HG02973 (cell line): ENCODE data around the gene MAN1A1.
A peak's percentile ranks its signal among the peaks of the same experiment; 100 is the strongest.

ENCODE experiments used
- ATAC-seq: cut with Tn5 transposase; IDR thresholded peaks from one replicate; pipeline ENCODE4 v1.9.1; 2021; ENCODE audit warnings: moderate library complexity; ENCODE audit not compliant: unreplicated experiment

Gene MAN1A1

DNA sequence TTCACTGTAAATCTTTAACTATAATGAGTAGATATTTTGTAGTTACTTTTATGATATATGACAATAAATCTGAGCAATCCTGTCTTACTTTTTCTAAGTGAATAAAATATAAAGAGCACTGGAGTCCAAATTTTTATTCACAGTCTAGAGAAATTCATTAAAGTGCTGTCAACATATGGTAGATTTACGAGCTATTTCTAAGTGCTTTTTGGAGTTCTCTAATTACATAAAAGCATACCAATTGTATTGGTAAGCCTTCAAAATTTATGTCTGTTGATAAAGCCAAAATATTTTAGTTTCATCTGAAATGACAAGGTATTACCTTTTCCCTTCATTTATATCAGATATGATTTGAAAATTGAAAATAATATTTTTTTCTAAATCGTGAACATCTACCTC is 75.4 kb downstream of the MAN1A1 start:
- no peak for ATAC-seq

- no peak for ATAC-seq
These were observed 76.0 kb downstream of the MAN1A1 start for GRCh38 chr6:119273272-119274196.

DNA sequence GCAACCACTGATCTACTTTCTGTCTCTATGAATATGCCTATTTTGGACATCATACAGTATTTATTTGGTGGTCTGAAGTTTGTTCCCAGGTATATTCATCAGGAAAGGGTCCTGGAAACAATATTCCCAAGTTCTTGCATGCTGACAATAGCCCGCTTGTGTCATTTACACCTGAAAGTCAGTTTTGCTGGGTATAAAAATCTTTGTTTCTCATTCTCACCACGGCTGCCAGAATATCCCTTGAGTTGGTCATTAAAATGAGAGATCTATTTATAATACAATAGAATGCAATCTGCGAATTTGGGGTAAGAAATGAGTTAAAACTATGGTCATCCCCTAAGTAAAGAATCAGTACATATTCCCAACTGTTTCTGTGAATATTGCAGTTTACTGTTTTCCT is 79.0 kb downstream of the MAN1A1 start:
- no peak for ATAC-seq

- ATAC-seq, result no peak
These were observed 80.1 kb downstream of the MAN1A1 start for GRCh38 chr6:119269266-119270103.

GRCh38 chr6:119267126-119267905 is 82.2 kb downstream of the MAN1A1 start:
- no peak for ATAC-seq

GRCh38 chr6:119264854-119265397 is 84.6 kb downstream of the MAN1A1 start:
- ATAC-seq, result no peak

DNA sequence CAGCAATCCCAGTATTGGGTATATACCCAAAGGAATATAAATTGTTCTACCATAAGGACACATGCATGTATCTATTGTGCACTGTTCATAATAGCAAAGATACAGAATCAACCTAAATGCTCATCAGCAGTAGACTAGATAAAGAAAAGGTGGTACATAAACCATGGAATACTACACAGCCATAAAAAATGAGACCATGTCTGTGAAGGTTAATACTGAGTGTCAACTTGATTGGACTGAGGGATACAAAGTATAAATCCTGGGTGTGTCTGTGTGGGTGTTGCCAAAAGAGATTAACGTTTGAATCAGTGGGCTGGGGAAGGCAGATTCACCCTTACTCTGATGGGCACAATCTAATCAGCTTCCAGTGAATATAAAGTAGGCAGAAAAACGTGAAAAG is 86.9 kb downstream of the MAN1A1 start:
- no peak for ATAC-seq

GRCh38 chr6:119261944-119262284 is 87.6 kb downstream of the MAN1A1 start:
- ATAC-seq, result no peak

- no peak for ATAC-seq
These were observed 90.5 kb downstream of the MAN1A1 start for GRCh38 chr6:119259027-119259426.

DNA sequence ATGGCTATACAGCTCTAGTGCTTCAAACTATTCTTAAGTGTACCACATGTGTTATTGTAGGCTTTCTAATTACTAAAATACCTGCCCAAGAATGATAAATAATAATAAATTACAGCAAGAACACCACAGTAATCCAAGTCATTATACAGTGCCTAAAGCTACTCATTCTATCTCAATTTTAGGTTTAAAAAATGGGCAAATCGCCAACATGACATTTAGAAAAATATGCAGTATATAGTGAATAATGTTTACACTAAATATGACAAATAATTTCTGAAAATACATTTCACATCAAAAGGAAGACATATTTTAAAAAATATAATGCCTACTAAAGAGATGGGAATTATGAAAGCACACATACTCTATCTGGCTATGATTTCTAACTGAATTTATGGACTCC is 91.8 kb downstream of the MAN1A1 start:
- no peak for ATAC-seq

DNA sequence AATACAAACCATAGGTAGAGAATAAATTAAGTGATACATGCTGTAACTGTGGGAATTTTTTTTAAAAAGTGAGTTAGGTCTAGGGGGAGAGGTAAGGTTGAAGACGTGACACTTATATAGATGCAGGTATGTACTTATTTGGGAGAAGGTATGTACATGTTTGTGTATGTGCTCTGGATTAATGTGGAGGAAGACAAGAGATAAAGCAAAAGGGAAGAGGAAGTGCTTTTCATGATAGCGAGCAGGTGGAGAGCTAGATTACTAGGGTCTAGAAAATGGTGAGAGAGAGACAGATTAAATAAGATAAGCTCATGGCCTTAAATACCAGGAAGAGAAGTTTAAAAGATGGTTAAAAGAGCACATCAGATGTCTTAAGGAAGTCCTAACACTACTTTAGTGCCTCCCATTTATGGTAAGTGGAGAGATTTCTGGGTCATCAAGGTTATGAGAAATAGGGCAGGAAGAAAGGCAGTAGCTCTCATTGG is 92.5 kb downstream of the MAN1A1 start:
- no peak for ATAC-seq

DNA sequence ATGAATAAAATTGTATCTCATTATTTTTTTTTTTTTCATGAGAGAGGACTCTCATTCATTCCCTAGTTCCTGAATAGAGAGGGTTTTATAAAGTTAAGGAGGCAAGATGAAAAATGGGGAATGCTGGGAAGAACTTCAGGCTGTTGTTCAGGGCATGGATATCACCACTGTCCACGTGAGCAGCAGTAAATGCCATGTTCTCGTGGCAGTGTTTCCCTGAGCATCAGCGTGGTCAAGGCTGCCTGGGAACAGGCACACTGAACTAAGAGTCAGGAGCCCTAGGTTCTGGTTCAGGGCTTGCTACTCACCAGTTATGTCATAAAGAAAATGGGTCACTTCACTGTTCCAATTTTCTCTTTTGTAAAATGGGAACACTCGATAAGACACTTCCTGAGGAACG is 93.2 kb downstream of the MAN1A1 start:
- ATAC-seq, result no peak

DNA sequence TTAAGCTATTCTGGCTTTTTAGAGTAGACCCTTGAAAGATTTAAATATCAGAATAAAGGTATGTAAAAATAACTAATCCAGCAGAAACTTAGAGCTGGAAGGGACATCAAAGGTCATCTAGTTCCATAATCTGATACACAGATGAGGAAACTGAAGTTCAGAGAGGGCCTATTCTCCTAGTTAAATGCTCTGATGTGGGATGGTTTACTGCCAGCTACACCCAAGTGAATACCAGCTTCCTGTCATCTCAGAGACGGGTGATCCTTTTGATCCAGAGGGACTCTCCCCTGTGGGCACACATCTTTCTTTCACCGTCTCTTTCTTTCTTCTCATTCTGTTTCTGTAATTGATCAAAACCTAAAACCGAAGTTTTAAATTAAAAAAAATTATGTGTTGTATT is 94.1 kb downstream of the MAN1A1 start:
- ATAC-seq, result no peak

- no peak for ATAC-seq
These were observed 99.5 kb downstream of the MAN1A1 start for GRCh38 chr6:119250036-119250435.

DNA sequence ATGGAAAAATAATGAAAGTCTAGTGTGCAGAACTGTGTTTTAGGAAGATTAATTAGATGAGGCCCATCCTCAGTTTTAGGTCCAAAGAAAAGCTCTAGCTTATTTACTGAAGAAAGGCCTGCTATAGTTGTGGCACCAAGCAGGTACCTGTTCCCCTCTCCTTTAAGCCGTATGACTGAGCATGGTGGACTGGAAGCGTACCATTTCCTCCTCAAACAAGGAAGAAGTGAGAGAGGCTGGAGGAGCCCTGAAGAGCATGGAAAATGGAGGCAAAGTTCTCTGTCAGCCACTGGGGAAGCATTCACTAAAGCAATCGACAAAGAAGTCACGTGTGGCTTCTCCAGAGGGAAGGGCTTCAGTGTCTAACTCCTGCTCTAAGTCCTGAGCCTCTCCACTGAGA is 100.2 kb downstream of the MAN1A1 start:
- ATAC-seq, result no peak

DNA sequence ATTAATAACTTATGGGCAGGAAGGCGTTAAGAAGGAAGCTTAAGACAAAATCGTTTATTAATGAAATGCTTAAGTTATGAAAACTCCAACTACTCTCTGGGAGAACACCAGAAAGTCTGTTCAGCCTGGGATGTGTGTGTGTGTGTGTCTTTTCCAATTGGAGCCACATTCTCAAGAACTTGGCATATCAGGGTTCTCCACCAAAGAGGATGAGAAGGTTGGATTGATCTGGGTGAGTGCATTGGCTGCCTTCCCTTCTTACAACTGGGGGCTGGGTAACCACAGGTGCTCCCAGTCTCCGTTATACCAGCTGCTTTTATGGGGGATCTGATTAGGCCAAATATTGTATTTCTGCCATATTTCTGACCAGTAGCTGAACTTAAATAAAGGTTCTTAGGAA is 102.1 kb downstream of the MAN1A1 start:
- ATAC-seq, result no peak

GRCh38 chr6:119243657-119244056 is 105.9 kb downstream of the MAN1A1 start:
- no peak for ATAC-seq

GRCh38 chr6:119243037-119243436 is 106.5 kb downstream of the MAN1A1 start:
- no peak for ATAC-seq

GRCh38 chr6:119241540-119242309 is 107.8 kb downstream of the MAN1A1 start:
- ATAC-seq, result no peak

- ATAC-seq, result peak; percentile 74
These were observed 108.5 kb downstream of the MAN1A1 start for GRCh38 chr6:119241111-119241465.
